Neural progenitor cell (in vitro differentiated cells): ENCODE data around the gene OIP5.

Source experiments
- CTCF ChIP-seq: fragments of 200-600 bp; sonication (generic); IDR thresholded peaks from 2 replicates; pipeline ENCODE4 v1.5.1; 2017; ENCODE audit warnings: antibody characterized with exemption, mild to moderate bottlenecking
- EZH2 ChIP-seq: fragments of 200-600 bp; sonication (generic); IDR thresholded peaks from 2 replicates; pipeline ENCODE4 v1.6.1; 2017; ENCODE audit warnings: antibody characterized with exemption, mild to moderate bottlenecking, moderate library complexity

- TF ChIP-seq CTCF (no peak), EZH2 (no peak)
Observed at GRCh38 chr15:41281236-41281635, 51.2 kb downstream of the OIP5 start.
